ENCODE measurements around the gene ADCY1. TPM values are rescaled to one million over a fixed set of nuclear protein-coding genes. Genes with fewer than 3 reads are reported as not detected.

ADCY1 gene
- polyA plus RNA-seq, 1 donor: 1.4 TPM

DNA sequence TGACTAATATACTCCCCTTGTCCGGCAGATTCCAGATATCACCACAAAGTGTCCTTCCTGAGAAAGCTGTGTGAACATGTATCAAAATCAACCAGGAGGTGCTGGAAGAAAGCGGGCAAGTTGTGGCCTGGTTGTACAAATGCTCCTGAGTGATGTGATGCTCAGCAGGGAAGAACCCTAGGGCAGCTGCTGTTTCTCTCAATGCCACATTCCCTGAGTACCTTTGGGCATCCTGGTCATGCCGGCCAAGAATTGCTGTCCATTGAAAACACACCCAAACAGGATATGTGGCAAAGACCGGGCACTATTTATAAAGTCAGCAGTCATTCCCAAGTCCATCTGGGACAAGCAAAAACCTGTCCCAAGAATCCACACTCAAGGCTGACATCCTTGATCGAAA is 7.8 kb upstream of the ADCY1 start:
- no peaks in the 10 kb centered on the region for H3K4me1 ChIP-seq (ENCODE audit: control insufficient read depth, insufficient read depth, low read length)
- no peaks in the 10 kb centered on the region for H3K9me3 ChIP-seq (ENCODE audit: control insufficient read depth, low read depth, low read length)
- no CpG with 5 or more reads among the region's 5 CpGs for WGBS (ENCODE audit: insufficient coverage, low lambda C conversion rate)
- DNase-seq: no peak
- peaks cover 21% of the 10 kb centered on the region for H3K27me3 ChIP-seq (ENCODE audit: control insufficient read depth, insufficient read depth, low read length)
- no peak overlapping the region for H3K27ac ChIP-seq (ENCODE audit: low read length)
- H3K4me3 ChIP-seq (ENCODE audit: low read length): no peak overlapping the region
- no peaks in the 10 kb centered on the region for H3K36me3 ChIP-seq (ENCODE audit: control insufficient read depth, insufficient read depth, low read length)

DNA sequence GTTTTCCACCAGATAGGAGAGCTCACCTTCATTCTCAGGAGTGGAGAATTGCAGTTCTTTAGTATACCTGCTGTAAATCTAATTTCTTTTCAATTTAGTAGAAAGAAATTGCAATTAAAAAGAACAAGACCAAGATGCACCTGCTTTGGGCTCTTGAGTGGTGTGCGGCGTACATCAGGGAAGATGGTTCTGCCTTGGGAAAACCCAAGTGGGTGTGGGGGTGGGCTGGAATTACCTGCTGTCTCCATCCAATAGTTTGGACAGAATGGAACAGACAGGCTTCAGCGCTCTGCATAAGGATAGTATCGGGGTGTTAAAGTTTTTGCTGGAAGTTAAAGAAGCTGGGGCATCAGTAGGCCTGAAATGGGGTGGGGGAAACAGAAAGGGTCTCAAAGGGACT is 7.2 kb upstream of the ADCY1 start:
- no CpG with 5 or more reads among the region's 4 CpGs for WGBS (ENCODE audit: insufficient coverage, low lambda C conversion rate)
- Histone ChIP-seq H3K4me3 (ENCODE audit: low read length) (no peak overlapping the region), H3K27ac (ENCODE audit: low read length) (no peak overlapping the region), H3K36me3 (ENCODE audit: control insufficient read depth, insufficient read depth, low read length) (no peaks in the 10 kb centered on the region), H3K27me3 (ENCODE audit: control insufficient read depth, insufficient read depth, low read length) (peaks cover 26% of the 10 kb centered on the region), H3K9me3 (ENCODE audit: control insufficient read depth, low read depth, low read length) (no peaks in the 10 kb centered on the region), H3K4me1 (ENCODE audit: control insufficient read depth, insufficient read depth, low read length) (no peaks in the 10 kb centered on the region)
- DNase-seq: no peak

DNA sequence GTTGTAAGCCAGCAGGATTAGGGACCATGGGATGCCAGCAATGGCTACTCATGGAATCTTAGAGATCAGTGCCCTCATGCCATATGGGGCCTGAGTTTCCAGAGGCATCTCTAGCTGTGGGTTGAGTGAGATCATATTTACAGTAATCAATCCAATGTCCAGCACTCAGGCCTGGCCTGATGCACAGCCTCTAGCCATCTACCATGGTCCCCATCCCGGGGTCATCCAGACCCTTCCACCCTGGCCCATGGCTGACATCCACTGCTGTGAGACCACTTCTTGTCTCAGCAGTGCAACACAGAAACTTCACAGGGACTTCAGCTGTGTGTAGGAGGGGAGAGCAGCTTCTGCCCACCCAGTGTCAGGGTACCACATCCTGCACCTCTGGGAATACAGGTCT is 6.5 kb upstream of the ADCY1 start:
- Histone ChIP-seq H3K4me1 (ENCODE audit: control insufficient read depth, insufficient read depth, low read length) (no peaks in the 10 kb centered on the region), H3K27me3 (ENCODE audit: control insufficient read depth, insufficient read depth, low read length) (peaks cover 33% of the 10 kb centered on the region), H3K9me3 (ENCODE audit: control insufficient read depth, low read depth, low read length) (no peaks in the 10 kb centered on the region), H3K4me3 (ENCODE audit: low read length) (no peak overlapping the region), H3K27ac (ENCODE audit: low read length) (no peak overlapping the region), H3K36me3 (ENCODE audit: control insufficient read depth, insufficient read depth, low read length) (no peaks in the 10 kb centered on the region)
- WGBS (ENCODE audit: insufficient coverage, low lambda C conversion rate): no CpG with 5 or more reads among the region's 1 CpG
- DNase-seq: no peak

DNA sequence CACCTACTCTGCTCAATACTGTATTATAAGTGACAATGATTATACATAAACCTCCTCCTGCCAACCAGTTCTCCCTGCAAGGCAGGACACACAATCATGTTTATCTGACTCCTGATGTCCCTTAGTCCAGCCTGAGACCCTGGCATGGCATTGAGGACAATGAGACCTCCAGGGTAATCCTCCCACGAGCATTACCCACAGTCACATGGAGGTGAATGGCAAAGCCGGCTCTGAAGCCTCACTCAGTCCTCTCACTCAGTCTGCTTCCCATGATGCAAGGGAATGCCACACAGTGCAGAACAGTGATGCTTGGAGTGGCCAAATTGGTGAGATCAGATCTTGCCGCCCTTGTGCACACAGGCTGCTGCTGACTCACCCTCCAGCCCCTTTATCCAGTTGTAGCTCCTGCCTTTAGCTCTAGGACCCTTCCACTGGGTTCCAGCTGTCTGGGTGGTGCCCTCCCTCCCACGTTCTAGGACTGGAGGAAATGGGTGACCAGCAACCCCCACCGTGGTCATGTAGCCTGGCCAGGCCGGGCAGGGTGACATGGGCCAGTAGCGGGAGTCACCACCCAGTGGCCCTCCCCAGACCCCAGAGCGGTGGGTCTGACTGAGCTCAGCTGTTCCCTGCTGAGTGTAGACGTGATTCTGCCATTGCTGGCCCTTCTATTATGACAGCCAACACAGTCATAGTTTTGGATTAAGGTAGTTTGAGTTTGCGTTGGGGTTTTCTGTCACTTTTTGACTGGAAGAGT is 5.5 kb upstream of the ADCY1 start:
- no peaks in the 10 kb centered on the region for H3K4me1 ChIP-seq (ENCODE audit: control insufficient read depth, insufficient read depth, low read length)
- no peaks in the 10 kb centered on the region for H3K36me3 ChIP-seq (ENCODE audit: control insufficient read depth, insufficient read depth, low read length)
- no CpG with 5 or more reads among the region's 10 CpGs for WGBS (ENCODE audit: insufficient coverage, low lambda C conversion rate)
- no peak for DNase-seq
- H3K4me3 ChIP-seq (ENCODE audit: low read length): no peak overlapping the region
- peaks cover 41% of the 10 kb centered on the region for H3K27me3 ChIP-seq (ENCODE audit: control insufficient read depth, insufficient read depth, low read length)
- no peak overlapping the region for H3K27ac ChIP-seq (ENCODE audit: low read length)
- H3K9me3 ChIP-seq (ENCODE audit: control insufficient read depth, low read depth, low read length): no peaks in the 10 kb centered on the region

DNA sequence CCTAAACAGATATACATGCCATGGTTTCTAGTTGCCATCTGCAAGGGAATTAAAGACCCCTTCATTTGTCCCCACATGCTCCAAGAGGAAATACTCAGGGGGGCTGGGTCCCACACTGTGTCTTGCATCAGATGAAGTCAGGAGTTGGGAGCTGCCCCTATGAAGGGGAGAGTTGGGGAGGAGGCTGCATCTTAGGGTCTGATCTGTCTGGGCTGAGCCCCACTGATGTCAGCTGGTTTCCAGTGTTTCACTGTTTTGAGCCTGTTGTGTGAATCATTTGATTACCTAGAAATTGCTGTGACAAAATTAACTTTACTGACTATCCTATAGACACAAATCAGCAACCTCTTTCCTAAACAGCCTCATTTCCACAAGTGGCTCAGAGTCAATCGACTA is 4.9 kb upstream of the ADCY1 start:
- H3K4me3 ChIP-seq (ENCODE audit: low read length): no peak overlapping the region
- no peaks in the 10 kb centered on the region for H3K4me1 ChIP-seq (ENCODE audit: control insufficient read depth, insufficient read depth, low read length)
- no peak for DNase-seq
- peaks cover 44% of the 10 kb centered on the region for H3K27me3 ChIP-seq (ENCODE audit: control insufficient read depth, insufficient read depth, low read length)
- H3K27ac ChIP-seq (ENCODE audit: low read length): no peak overlapping the region
- 80% methylated on average over 1 of the region's 1 CpG for WGBS (ENCODE audit: insufficient coverage, low lambda C conversion rate)
- no peaks in the 10 kb centered on the region for H3K36me3 ChIP-seq (ENCODE audit: control insufficient read depth, insufficient read depth, low read length)
- no peaks in the 10 kb centered on the region for H3K9me3 ChIP-seq (ENCODE audit: control insufficient read depth, low read depth, low read length)

DNA sequence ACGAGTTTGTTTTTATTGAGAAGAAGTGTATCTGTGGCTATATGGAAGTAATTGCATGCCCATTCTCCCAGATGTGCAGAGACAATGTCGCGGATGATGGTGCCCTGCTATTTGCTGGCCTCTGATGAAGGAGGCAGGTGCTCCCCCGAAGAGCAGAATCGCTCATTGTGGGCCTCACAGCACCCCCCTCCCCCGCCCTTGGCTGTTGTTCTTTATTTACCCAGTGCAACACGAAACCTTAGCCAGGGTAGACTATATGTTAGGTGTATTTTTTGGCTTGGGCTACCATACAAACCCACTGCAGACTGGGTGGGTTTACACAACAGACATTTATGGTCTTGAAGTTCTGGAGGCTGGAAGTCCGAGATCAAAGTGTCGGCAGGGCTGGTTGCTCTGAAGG is 3.4 kb upstream of the ADCY1 start:
- Histone ChIP-seq H3K4me1 (ENCODE audit: control insufficient read depth, insufficient read depth, low read length) (peaks cover 7% of the 10 kb centered on the region), H3K27ac (ENCODE audit: low read length) (no peak overlapping the region), H3K4me3 (ENCODE audit: low read length) (no peak overlapping the region), H3K9me3 (ENCODE audit: control insufficient read depth, low read depth, low read length) (no peaks in the 10 kb centered on the region), H3K27me3 (ENCODE audit: control insufficient read depth, insufficient read depth, low read length) (peaks cover 56% of the 10 kb centered on the region), H3K36me3 (ENCODE audit: control insufficient read depth, insufficient read depth, low read length) (no peaks in the 10 kb centered on the region)
- DNase-seq: no peak
- whole genome bisulfite sequencing (ENCODE audit: insufficient coverage, low lambda C conversion rate): no CpG with 5 or more reads among the region's 9 CpGs

DNA sequence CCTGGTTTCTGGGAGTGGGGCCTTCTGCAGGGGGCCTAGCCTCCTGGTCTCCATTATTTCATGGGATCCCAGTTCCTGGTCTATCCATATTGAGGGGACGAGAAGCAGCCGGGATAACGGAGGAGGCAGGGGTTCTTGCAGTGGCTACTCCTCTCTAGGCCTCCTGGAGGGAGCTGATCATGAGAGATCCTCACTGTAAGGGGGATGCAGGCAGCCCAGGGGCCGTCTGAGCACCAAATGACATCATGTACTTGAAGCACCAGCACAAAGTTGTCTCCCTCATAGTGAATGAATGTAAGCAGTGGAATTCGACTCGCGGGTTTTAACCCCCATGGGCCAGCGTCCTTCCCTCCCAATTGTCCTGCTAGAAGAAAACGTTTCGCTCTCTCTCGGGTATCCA is 964 bp upstream of the ADCY1 start:
- H3K4me3 ChIP-seq (ENCODE audit: low read length): no peak overlapping the region
- H3K27ac ChIP-seq (ENCODE audit: low read length): no peak overlapping the region
- no peaks in the 10 kb centered on the region for H3K36me3 ChIP-seq (ENCODE audit: control insufficient read depth, insufficient read depth, low read length)
- H3K27me3 ChIP-seq (ENCODE audit: control insufficient read depth, insufficient read depth, low read length): peaks cover 79% of the 10 kb centered on the region
- no peak for DNase-seq
- H3K9me3 ChIP-seq (ENCODE audit: control insufficient read depth, low read depth, low read length): no peaks in the 10 kb centered on the region
- peaks cover 7% of the 10 kb centered on the region for H3K4me1 ChIP-seq (ENCODE audit: control insufficient read depth, insufficient read depth, low read length)
- WGBS (ENCODE audit: insufficient coverage, low lambda C conversion rate): no CpG with 5 or more reads among the region's 11 CpGs

DNA sequence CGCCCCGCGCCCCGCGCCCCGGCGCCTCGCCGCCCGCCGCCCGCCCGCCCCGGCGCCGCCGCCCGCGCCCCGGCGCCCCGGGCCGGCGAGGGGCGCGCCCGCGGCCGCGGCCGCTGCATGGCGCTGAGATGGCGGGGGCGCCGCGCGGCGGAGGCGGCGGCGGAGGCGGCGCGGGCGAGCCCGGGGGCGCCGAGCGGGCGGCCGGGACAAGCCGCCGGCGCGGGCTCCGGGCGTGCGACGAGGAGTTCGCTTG is 174 bp downstream of the ADCY1 start:
- peaks cover 73% of the 10 kb centered on the region for H3K27me3 ChIP-seq (ENCODE audit: control insufficient read depth, insufficient read depth, low read length)
- no CpG with 5 or more reads among the region's 60 CpGs for WGBS (ENCODE audit: insufficient coverage, low lambda C conversion rate)
- H3K4me3 ChIP-seq (ENCODE audit: low read length): no peak overlapping the region

DNA sequence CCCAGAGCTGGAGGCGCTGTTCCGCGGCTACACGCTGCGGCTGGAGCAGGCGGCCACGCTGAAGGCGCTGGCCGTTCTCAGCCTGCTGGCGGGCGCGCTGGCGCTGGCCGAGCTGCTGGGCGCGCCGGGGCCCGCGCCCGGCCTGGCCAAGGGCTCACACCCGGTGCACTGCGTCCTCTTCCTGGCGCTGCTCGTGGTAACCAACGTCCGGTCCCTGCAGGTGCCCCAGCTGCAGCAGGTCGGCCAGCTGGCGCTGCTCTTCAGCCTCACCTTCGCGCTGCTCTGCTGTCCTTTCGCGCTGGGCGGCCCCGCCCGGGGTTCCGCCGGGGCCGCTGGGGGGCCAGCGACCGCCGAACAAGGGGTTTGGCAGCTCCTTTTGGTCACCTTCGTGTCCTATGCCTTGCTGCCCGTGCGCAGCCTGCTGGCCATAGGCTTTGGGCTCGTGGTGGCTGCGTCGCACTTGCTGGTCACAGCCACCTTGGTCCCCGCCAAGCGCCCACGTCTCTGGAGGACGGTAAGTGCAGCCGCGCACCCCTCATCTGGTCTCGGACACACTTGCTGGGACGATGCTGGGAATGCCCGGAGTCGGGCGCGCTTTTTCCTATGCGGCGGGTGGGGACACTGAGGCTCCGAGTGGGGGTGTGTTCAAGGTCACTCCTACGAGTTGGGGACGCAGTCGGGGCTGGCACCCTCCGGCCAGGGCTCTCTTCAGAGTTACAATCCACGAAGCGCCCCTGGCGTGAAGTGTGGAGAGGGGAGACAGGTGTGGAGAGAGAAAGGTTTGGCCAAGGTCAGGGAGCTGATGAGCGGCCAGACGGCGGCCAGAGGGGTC is 717 bp downstream of the ADCY1 start:
- peak in 1 of 2 donors; percentile 53 for DNase-seq
- H3K36me3 ChIP-seq (ENCODE audit: control insufficient read depth, insufficient read depth, low read length): no peaks in the 10 kb centered on the region
- peak overlapping the region; percentile 18 for H3K4me3 ChIP-seq (ENCODE audit: low read length)
- H3K9me3 ChIP-seq (ENCODE audit: control insufficient read depth, low read depth, low read length): no peaks in the 10 kb centered on the region
- H3K27ac ChIP-seq (ENCODE audit: low read length): no peak overlapping the region
- WGBS (ENCODE audit: insufficient coverage, low lambda C conversion rate): no CpG with 5 or more reads among the region's 72 CpGs
- peaks cover 7% of the 10 kb centered on the region for H3K4me1 ChIP-seq (ENCODE audit: control insufficient read depth, insufficient read depth, low read length)
- H3K27me3 ChIP-seq (ENCODE audit: control insufficient read depth, insufficient read depth, low read length): peaks cover 71% of the 10 kb centered on the region

More for the DNA sequence above, 174 bp downstream of the ADCY1 start:
- Histone ChIP-seq H3K27ac (ENCODE audit: low read length) (no peak overlapping the region), H3K9me3 (ENCODE audit: control insufficient read depth, low read depth, low read length) (no peaks in the 10 kb centered on the region), H3K4me1 (ENCODE audit: control insufficient read depth, insufficient read depth, low read length) (peaks cover 7% of the 10 kb centered on the region), H3K36me3 (ENCODE audit: control insufficient read depth, insufficient read depth, low read length) (no peaks in the 10 kb centered on the region)
- no peak for DNase-seq

DNA sequence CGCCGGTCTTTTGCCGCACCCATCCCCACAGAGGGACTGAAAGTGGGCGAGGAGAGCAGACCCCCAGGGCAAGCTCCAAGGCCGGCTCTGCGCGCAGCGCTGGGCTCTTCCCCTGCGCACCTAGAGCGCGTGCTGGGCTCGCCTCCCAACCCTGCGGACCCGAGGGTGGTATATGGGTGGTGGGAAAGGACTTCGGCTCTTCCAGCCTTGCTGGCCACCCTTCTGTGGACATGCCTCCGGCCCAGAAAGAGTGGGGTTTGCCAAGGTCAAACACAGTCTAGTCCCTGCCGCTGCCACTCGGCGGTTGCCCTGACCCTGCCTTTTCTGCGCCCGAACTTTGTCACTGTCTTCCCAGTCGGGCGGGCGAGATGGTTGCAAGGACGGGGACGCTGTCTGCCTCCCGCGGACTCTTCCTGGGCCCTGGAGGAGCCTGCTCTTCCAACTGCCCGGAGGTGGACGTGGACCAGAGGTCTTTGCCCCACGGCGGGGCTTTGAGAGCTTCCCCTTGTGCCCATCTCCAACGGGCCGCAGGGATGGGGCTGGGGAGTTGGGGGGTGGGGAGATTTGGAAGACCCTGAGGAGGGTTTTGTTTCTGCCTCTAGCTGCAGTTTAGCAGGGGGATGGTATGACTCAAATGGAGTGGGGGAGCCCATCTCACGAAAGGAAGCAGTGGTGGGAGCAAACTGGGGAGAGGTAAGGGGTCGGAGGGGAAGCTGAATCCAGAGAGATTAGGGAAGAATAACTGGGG is 1.5 kb downstream of the ADCY1 start:
- no peaks in the 10 kb centered on the region for H3K36me3 ChIP-seq (ENCODE audit: control insufficient read depth, insufficient read depth, low read length)
- no CpG with 5 or more reads among the region's 36 CpGs for WGBS (ENCODE audit: insufficient coverage, low lambda C conversion rate)
- peaks cover 7% of the 10 kb centered on the region for H3K4me1 ChIP-seq (ENCODE audit: control insufficient read depth, insufficient read depth, low read length)
- H3K9me3 ChIP-seq (ENCODE audit: control insufficient read depth, low read depth, low read length): no peaks in the 10 kb centered on the region
- no peak overlapping the region for H3K27ac ChIP-seq (ENCODE audit: low read length)
- no peak overlapping the region for H3K4me3 ChIP-seq (ENCODE audit: low read length)
- peak in 1 of 2 donors; percentile 22 for DNase-seq
- peaks cover 66% of the 10 kb centered on the region for H3K27me3 ChIP-seq (ENCODE audit: control insufficient read depth, insufficient read depth, low read length)
